Measurements from ENCODE around the gene TEKT5. TPM values are rescaled to one million over a fixed set of nuclear protein-coding genes. Genes with fewer than 3 reads are reported as not detected.
"Not testable (repeated sequence)": the region's sequence is repeated elsewhere in the genome, so short reads cannot be mapped to it uniquely, and the experiment has no call there.

TEKT5 gene
- total RNA-seq, 2 donors from 2014 or later = not detected

- Histone ChIP-seq H3K4me3 (no peak overlapping the region), H3K27me3 (no peaks in the 10 kb centered on the region), H3K9me3 (no peaks in the 10 kb centered on the region), H3K4me1 (no peaks in the 10 kb centered on the region), H3K36me3 (no peaks in the 10 kb centered on the region), H3K27ac (no peak overlapping the region)
- DNase-seq (ENCODE audit: low spot score) = no peak
- TF ChIP-seq CTCF (IDR thresholded peaks at IDR 0.05) = no peak
Measured at GRCh38 chr16:10654592-10655414, 39.9 kb downstream of the TEKT5 start.

- H3K9me3 ChIP-seq = no peaks in the 10 kb centered on the region
- no peaks in the 10 kb centered on the region for H3K4me1 ChIP-seq
- no peak for DNase-seq (ENCODE audit: low spot score)
- H3K27ac ChIP-seq = no peak overlapping the region
- no peaks in the 10 kb centered on the region for H3K36me3 ChIP-seq
- no peak overlapping the region for H3K4me3 ChIP-seq
- no peak for TF ChIP-seq CTCF (IDR thresholded peaks at IDR 0.05)
- no peaks in the 10 kb centered on the region for H3K27me3 ChIP-seq
Measured at GRCh38 chr16:10652730-10653590, 41.8 kb downstream of the TEKT5 start.

- not testable (repeated sequence) for DNase-seq (ENCODE audit: low spot score); H3K27ac ChIP-seq; H3K36me3 ChIP-seq; H3K27me3 ChIP-seq; H3K9me3 ChIP-seq; H3K4me3 ChIP-seq; H3K4me1 ChIP-seq
Measured at GRCh38 chr16:10649098-10649497, 45.6 kb downstream of the TEKT5 start.

- no peak for TF ChIP-seq CTCF (IDR thresholded peaks at IDR 0.05)
- Histone ChIP-seq H3K27ac (no peak overlapping the region), H3K4me3 (no peak overlapping the region), H3K27me3 (no peaks in the 10 kb centered on the region), H3K4me1 (no peaks in the 10 kb centered on the region), H3K36me3 (no peaks in the 10 kb centered on the region), H3K9me3 (no peaks in the 10 kb centered on the region)
- DNase-seq (ENCODE audit: low spot score) = no peak
Measured at GRCh38 chr16:10647721-10648296, 46.9 kb downstream of the TEKT5 start.

- DNase-seq (ENCODE audit: low spot score) = no peak
- TF ChIP-seq CTCF (IDR thresholded peaks at IDR 0.05) = no peak
- Histone ChIP-seq H3K27ac (no peak overlapping the region), H3K9me3 (no peaks in the 10 kb centered on the region), H3K36me3 (no peaks in the 10 kb centered on the region), H3K4me3 (no peak overlapping the region), H3K27me3 (no peaks in the 10 kb centered on the region), H3K4me1 (no peaks in the 10 kb centered on the region)
Measured at GRCh38 chr16:10647264-10647720, 47.4 kb downstream of the TEKT5 start.
